Mesothelial cell of epicardium (in vitro differentiated cells): ENCODE results near the gene RGS11. TPM values are rescaled to one million over a fixed set of nuclear protein-coding genes. Genes with fewer than 3 reads are reported as not detected.

Source experiments
- DNase-seq, 2 experiments: peaks; one replicate each; pipeline ENCODE4 v3.0.0; 2021; ENCODE audit warnings: low spot score in 2 of 2; ENCODE audit not compliant: unreplicated experiment in 2 of 2
- H3K27ac Mint-ChIP-seq: 2 replicates; pipeline ENCODE4 v1.8.0; 2021; ENCODE audit warnings: mixed read lengths
- H3K27me3 Mint-ChIP-seq: 2 replicates; pipeline ENCODE4 v1.8.0; 2021; ENCODE audit warnings: low read depth, mixed read lengths
- H3K36me3 Mint-ChIP-seq: 2 replicates; pipeline ENCODE4 v1.8.0; 2021; ENCODE audit warnings: mixed read lengths
- H3K4me1 Mint-ChIP-seq: 2 replicates; pipeline ENCODE4 v1.8.0; 2021; ENCODE audit warnings: mixed read lengths
- H3K4me3 Mint-ChIP-seq: 2 replicates; pipeline ENCODE4 v1.8.0; 2021; ENCODE audit warnings: mild to moderate bottlenecking, moderate library complexity, mixed read lengths
- H3K9me3 Mint-ChIP-seq: 2 replicates; pipeline ENCODE4 v1.8.0; 2021; ENCODE audit warnings: mixed read lengths
- total RNA-seq: library from RNA; stranded (reverse); gene quantifications from 3 replicates; pipeline ENCODE4 v1.2.1, GENCODE V29; 2021
- TF ChIP-seq, protein P1 (sequence below): fragments of 200-600 bp; sonication (generic); IDR thresholded peaks from one replicate; pipeline ENCODE4 v1.5.0; 2021; ENCODE audit warnings: antibody characterized with exemption; ENCODE audit not compliant: unreplicated experiment

The RGS11 gene
- total RNA-seq, 1 donor from 2014 or later: 3.5 TPM

DNA sequence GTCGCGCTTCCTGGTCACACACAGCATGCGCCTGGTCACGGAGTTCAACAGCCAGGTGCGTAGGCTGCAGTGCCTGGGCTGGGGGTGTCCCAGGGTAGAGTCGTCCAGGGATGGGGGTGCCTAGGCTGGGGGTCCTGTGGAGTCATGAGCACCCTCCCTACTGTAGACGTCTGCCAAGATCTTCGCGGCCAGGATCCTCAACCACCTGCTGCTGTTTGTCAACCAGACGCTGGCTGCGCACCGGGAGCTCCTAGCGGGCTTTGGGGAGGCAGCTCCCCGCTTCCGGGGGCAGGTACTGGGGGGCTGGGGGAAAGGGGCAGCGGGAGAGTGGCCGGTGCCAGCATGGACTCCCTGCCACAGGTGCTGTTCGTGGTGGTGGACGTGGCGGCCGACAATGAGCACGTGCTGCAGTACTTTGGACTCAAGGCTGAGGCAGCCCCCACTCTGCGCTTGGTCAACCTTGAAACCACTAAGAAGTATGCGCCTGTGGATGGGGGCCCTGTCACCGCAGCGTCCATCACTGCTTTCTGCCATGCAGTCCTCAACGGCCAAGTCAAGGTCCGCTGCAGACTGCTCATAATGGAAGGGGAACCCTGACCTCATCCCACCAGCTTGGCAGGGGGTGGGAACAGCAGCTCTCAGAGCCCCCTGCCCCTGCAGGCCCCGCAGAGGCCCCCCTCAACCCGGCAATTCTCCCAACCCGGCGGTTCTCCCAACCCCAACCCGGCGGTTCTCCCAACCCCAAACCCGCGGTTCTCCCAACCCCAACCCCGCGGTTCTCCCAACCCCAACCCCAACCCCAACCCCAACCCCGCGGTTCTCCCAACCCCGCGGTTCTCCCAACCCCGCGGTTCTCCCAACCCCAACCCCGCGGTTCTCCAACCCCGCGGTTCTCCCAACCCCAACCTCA is 9.7 kb upstream of the RGS11 start:
- no peaks in the 10 kb centered on the region for H3K9me3 Mint-ChIP-seq
- TF ChIP-seq, protein P1, sequence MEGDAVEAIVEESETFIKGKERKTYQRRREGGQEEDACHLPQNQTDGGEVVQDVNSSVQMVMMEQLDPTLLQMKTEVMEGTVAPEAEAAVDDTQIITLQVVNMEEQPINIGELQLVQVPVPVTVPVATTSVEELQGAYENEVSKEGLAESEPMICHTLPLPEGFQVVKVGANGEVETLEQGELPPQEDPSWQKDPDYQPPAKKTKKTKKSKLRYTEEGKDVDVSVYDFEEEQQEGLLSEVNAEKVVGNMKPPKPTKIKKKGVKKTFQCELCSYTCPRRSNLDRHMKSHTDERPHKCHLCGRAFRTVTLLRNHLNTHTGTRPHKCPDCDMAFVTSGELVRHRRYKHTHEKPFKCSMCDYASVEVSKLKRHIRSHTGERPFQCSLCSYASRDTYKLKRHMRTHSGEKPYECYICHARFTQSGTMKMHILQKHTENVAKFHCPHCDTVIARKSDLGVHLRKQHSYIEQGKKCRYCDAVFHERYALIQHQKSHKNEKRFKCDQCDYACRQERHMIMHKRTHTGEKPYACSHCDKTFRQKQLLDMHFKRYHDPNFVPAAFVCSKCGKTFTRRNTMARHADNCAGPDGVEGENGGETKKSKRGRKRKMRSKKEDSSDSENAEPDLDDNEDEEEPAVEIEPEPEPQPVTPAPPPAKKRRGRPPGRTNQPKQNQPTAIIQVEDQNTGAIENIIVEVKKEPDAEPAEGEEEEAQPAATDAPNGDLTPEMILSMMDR: no peak
- DNase-seq: no peak
- H3K36me3 Mint-ChIP-seq: peaks cover 10% of the 10 kb centered on the region
- no peak overlapping the region for H3K4me3 Mint-ChIP-seq
- no peak overlapping the region for H3K27ac Mint-ChIP-seq
- H3K27me3 Mint-ChIP-seq: peaks cover 19% of the 10 kb centered on the region
- H3K4me1 Mint-ChIP-seq: no peaks in the 10 kb centered on the region

DNA sequence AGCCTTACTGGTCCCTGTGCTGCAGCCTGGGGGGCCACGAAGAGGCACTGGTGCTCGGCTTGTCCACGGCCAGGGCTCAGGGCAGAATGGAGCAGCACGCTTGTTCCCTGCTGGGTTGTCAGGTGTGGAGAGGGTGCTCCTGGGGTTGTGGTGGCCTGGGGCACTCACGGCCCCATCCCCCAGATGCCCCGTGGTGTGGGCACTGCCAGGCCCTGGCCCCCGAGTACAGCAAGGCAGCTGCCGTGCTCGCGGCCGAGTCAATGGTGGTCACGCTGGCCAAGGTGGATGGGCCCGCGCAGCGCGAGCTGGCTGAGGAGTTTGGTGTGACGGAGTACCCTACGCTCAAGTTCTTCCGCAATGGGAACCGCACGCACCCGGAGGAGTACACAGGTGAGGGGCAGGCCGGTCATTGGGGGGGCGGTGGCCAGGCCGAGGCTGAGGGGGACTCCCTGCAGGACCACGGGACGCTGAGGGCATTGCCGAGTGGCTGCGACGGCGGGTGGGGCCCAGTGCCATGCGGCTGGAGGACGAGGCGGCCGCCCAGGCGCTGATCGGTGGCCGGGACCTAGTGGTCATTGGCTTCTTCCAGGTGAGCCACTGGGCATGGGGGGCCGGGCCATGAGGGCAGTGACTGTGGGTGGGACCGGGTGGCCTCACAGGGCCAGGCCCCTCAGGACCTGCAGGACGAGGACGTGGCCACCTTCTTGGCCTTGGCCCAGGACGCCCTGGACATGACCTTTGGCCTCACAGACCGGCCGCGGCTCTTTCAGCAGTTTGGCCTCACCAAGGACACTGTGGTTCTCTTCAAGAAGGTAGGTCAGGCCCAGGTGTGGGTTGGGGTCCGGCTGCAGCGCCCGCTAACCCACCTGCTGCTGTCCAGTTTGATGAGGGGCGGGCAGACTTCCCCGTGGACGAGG is 8.7 kb upstream of the RGS11 start:
- no peak overlapping the region for H3K27ac Mint-ChIP-seq
- H3K27me3 Mint-ChIP-seq: peaks cover 22% of the 10 kb centered on the region
- no peak overlapping the region for H3K4me3 Mint-ChIP-seq
- no peaks in the 10 kb centered on the region for H3K9me3 Mint-ChIP-seq
- no peak for DNase-seq
- TF ChIP-seq, protein P1: no peak
- H3K36me3 Mint-ChIP-seq: peaks cover 10% of the 10 kb centered on the region
- H3K4me1 Mint-ChIP-seq: no peaks in the 10 kb centered on the region

- H3K27me3 Mint-ChIP-seq: peaks cover 35% of the 10 kb centered on the region
- H3K4me1 Mint-ChIP-seq: no peaks in the 10 kb centered on the region
- peaks cover 10% of the 10 kb centered on the region for H3K36me3 Mint-ChIP-seq
- H3K27ac Mint-ChIP-seq: no peak within 1 kb of the TSS
- TF ChIP-seq, protein P1: no peak
- DNase-seq: no peak
- no peaks in the 10 kb centered on the region for H3K9me3 Mint-ChIP-seq
- no peak within 1 kb of the TSS for H3K4me3 Mint-ChIP-seq
Observed at GRCh38 chr16:283033-283805, 7.5 kb upstream of the RGS11 start, which contains the start of gene PDIA2. TSS of gene PDIA2 (plus strand) at chr16:283164. CDS start at chr16:283170, 6 bp downstream.

DNA sequence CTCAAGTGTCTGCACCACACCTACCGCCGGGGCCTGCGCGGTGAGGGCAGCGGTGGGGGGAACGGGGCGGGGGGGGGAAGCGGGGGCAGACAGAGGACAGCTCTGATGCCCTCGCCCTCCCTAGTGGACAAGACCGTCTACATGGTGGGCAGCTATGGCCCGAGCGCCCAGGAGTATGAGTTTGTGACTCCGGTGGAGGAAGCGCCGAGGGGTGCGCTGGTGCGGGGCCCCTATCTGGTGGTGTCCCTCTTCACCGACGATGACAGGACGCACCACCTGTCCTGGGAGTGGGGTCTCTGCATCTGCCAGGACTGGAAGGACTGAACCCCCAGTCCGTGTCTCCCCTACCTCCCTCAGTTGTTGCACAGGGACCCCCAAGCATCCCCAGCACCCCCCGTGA is 6.7 kb upstream of the RGS11 start:
- no peak overlapping the region for H3K27ac Mint-ChIP-seq
- peaks cover 35% of the 10 kb centered on the region for H3K27me3 Mint-ChIP-seq
- no peaks in the 10 kb centered on the region for H3K9me3 Mint-ChIP-seq
- DNase-seq: no peak
- peaks cover 5% of the 10 kb centered on the region for H3K36me3 Mint-ChIP-seq
- H3K4me1 Mint-ChIP-seq: no peaks in the 10 kb centered on the region
- H3K4me3 Mint-ChIP-seq: no peak overlapping the region
- TF ChIP-seq, protein P1: no peak

DNA sequence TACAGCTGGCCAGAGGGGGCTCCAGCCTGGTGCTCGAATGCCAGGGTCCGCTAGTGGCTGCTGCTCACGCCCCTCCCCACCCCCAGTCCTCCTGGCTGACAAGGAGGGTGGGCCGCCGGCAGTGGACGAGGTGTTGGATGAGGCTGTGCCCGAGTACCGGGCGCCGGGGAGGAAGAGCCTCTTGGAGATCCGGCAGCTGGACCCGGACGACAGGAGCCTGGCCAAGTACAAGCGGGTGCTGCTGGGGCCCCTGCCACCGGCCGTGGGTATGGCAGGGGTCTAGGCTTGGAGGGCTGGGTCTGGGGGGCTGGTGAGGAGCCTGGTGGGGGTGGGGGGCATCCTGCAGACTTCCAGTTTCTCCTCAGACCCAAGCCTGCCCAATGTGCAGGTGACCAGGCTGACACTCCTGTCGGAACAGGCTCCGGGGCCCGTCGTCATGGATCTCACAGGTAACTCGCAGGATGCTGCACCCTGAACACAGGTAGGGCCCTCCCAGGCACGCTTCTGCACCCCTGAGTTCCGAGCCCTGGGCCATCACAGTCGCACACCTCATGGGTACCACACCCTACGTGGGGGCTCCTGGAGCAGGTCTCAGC is 6.0 kb upstream of the RGS11 start:
- H3K4me1 Mint-ChIP-seq: no peaks in the 10 kb centered on the region
- no peak for DNase-seq
- H3K36me3 Mint-ChIP-seq: peaks cover 3% of the 10 kb centered on the region
- H3K27ac Mint-ChIP-seq: no peak overlapping the region
- peaks cover 42% of the 10 kb centered on the region for H3K27me3 Mint-ChIP-seq
- TF ChIP-seq, protein P1: no peak
- H3K4me3 Mint-ChIP-seq: no peak overlapping the region
- H3K9me3 Mint-ChIP-seq: no peaks in the 10 kb centered on the region
